Thyroid gland (tissue), 4 donors: ENCODE data around the gene CHST4.

Experiments
- POLR2A ChIP-seq, 2 donors: fragments of 450-650 bp; IDR thresholded peaks; one replicate each; pipeline ENCODE4 v1.6.1; 2017; ENCODE audit warnings: antibody characterized with exemption in 2 of 2, mild to moderate bottlenecking in 2 of 2, moderate library complexity in 1 of 2
- TF ChIP-seq, protein P1 (sequence below), 6 experiments: fragments of 200-600 bp in 3 of 6; fragments of 450-650 bp in 3 of 6; sonication (generic) in 3 of 6; IDR thresholded peaks; one replicate each; pipeline ENCODE4 v1.5.1; 2016 to 2019; ENCODE audit warnings: antibody characterized with exemption in 6 of 6, mild to moderate bottlenecking in 2 of 6, inconsistent platforms in 1 of 6, moderate library complexity in 1 of 6

DNA sequence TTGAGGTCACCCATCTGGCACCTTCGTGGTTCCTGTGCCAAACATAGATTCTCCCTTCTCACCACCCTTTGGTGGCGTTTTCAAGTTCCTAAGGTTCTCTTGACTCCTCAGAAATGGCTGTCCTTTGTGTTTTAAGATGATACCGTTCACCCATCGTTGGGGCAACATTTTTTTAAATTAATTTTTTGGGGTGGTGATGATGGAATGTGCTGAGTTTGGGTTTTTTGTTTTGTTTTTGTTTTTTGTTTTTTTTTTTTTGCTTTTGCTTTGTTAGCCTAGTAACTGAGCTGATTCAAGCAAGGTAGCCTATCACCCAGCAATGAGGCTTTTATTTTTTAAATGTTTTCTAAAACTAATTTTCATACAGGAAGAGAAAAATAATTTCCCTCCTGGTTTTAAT, 2.6 kb downstream of the CHST4 start:
- TF ChIP-seq, protein P1, sequence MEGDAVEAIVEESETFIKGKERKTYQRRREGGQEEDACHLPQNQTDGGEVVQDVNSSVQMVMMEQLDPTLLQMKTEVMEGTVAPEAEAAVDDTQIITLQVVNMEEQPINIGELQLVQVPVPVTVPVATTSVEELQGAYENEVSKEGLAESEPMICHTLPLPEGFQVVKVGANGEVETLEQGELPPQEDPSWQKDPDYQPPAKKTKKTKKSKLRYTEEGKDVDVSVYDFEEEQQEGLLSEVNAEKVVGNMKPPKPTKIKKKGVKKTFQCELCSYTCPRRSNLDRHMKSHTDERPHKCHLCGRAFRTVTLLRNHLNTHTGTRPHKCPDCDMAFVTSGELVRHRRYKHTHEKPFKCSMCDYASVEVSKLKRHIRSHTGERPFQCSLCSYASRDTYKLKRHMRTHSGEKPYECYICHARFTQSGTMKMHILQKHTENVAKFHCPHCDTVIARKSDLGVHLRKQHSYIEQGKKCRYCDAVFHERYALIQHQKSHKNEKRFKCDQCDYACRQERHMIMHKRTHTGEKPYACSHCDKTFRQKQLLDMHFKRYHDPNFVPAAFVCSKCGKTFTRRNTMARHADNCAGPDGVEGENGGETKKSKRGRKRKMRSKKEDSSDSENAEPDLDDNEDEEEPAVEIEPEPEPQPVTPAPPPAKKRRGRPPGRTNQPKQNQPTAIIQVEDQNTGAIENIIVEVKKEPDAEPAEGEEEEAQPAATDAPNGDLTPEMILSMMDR (IDR thresholded peaks at IDR 0.05) = no peak
- no peak for TF ChIP-seq POLR2A (IDR thresholded peaks at IDR 0.05)
